GM19438 (cell line): Measurements from ENCODE around the gene DIABLO.
A peak's percentile ranks its signal among the peaks of the same experiment; 100 is the strongest.
"Not testable (repeated sequence)": the region's sequence is repeated elsewhere in the genome, so short reads cannot be mapped to it uniquely, and the experiment has no call there.

Source experiments
- ATAC-seq: cut with Tn5 transposase; IDR thresholded peaks from one replicate; pipeline ENCODE4 v1.9.1; 2021; ENCODE audit warnings: low read depth; ENCODE audit not compliant: unreplicated experiment

The DIABLO gene

DNA sequence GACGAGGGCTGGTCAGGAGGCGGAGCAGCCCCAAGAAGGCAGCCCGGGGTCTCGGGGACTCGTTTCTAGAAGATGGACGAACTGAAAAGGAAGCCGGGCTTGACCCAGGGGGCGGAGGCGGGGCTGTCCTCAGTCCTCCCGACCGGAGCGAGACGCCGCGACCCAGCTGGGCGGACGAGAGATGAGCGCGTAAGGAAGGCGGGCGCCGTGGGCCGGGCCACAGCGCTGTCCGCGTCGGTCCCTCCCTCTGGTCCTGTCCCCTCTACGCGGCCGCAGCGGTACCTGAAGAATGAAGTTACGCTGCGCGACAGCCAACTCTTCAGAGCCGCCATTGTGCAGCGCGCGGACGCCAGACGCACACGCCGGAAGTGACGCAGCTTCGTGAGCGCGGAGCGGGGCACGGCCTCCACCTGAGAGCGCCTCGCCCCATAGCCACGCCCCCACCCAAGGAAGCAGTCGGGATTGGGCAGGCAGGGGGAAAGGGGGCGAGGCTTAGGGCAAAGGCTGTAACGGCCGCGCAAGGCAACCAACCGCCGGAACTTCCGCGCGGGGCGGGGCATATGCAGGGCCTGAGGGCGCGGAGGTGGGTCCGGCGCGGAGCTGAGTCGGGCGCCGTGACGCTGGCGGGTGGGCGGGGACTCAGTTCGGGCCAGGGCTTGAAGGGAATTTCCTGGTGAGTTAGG lies at the start of gene DIABLO:
Gene DIABLO (minus strand): TSS at position 370 of the 683 bp plus-strand sequence. CDS start 38 bp downstream, at position 332.
- peak; percentile 90 for ATAC-seq

DNA sequence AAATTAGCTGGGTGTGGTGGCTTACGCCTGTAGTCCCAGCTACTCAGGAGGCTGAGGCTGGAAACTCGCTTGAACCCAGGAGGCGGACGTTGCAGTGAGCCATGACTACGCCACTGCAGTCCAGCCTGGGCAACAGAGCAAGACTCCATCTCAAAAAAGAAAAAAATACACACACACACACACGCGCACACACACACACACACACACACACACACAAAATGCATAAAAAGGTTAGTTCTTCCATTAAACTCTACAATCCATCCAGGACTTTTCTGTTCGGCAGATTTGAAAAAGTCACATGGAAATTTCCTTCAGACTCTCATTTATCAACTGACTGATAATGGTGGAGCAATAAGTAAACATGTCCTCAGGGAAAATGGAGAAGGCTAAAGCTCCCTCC lies 49.6 kb upstream of the DIABLO start:
- no peak for ATAC-seq

DNA sequence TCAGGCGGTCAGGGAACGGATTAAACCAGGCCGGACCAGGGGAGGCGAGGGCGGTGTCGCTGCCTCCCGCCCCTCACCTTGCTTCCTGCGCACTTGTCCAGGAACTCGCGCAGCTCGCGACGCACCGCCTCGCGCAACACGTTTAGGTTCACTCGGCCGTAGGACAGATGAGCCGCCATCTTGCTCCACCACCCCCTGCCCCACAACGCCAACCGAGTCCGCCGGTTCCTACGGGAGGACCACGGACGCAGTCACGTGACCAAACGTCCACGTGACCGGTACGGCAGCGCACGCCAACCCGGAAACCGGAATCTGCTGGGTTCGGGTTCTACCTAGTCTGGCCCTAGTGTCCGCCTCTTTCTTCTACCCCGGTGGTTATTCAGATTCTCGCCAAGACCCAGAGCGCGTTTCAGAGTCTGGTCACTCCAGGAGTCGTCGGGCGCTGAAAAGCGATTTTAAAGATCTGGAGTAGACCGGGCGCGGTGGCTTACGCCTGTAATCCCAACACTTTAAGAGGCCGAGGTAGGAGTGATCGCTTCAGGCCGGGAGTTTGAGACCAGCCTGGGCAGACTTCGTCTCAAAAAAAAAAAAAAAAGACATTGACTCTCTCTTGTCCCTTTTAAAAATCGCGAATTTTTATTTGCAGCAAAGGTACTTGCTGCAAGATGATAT lies 40.5 kb upstream of the DIABLO start, which contains the start of gene VPS33A:
Gene VPS33A (minus strand): TSS at position 265 of the 672 bp plus-strand sequence. CDS start 86 bp downstream, at position 179.
- ATAC-seq = peak; percentile 81

DNA sequence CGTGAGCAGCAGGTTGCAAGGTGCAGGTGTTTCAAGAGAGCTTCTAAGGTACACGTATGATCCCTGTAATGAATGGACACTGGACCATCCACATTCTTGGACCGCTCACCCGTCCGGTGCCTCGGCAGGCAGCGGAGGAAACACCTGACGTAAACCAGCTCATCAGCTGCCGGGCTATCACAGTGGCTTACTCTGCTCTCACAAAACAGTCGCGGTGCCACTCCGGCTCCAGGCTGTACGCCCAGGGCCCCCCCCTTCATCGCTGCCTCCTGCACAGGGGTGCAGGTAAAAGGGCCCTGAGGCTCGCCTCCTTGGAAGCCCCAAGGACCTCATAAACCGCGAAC lies 40.0 kb upstream of the DIABLO start:
- ATAC-seq = peak; percentile 27

DNA sequence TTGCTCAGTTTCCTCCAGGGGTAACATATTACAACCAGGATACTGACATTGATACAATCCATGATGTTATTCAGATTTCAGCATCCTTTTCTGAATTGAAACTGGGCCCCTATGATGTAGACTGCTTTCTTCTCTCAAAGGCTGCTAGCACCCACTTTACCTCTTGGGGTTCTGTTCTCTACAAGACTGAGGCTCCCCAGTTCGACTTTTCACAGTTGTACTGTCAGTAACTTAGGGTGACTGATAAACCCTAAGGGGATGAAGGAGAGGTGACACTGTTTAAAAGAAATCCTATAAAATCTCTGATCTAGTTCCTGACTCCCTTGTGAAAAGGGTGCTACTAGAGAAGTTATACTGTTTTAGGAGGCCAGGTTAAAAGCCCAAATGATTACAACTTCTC lies 39.6 kb upstream of the DIABLO start:
- no peak for ATAC-seq

DNA sequence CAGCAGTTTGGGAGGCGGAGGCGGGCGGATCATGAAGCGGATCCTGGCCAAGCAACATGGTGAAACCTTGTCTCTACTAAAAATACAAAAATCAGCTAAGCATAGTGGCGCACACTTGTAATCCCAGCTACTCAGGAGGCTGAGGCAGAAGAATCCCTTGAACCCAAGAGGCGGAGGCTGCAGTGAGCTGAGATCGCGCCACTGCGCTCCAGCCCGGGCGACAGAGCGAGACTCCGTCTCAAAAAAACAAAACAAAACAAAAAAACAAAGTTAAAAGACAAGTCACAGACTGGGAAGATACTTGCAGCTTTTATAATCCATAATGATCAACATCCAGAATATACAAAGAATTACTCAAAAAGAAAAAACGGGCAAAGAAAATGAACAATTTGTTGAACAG lies 34.9 kb upstream of the DIABLO start:
- ATAC-seq = not testable (repeated sequence)

DNA sequence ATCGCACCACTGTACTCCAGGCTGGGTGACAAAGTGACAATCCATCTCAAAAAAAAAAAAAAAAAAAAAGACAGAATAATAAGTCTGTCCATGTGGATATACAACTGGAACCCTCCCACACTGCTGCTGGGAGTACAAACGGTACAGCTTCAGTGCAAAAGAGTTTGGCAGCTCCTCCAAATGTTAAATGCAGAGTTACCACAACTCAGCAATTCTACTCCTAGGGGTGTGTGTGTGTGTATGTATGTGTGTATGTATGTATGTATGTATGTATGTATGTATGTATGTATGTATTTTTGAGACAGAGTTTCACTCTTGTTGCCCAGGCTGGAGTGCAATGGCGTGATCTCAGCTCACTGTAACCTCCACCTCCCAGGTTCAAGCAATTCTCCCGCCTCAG lies 33.1 kb upstream of the DIABLO start:
- ATAC-seq = not testable (repeated sequence)

DNA sequence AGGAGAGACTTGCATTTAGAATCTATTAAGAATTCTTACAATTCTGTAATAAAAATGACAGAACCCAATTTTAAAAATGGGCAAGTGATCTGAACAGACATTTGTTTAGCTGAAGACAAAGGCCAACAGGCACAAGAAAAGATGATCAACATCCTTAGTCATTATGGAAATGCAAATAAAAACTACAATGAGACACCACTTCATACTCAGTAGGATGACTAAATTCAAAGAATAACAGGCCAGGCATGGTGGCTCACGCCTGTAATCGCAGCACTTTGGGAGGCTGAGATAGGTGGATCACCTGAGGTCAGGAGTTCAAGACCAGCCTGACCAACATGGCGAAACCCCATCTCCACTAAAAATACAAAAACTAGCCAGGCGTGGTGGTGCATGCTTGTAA lies 32.6 kb upstream of the DIABLO start:
- not testable (repeated sequence) for ATAC-seq

DNA sequence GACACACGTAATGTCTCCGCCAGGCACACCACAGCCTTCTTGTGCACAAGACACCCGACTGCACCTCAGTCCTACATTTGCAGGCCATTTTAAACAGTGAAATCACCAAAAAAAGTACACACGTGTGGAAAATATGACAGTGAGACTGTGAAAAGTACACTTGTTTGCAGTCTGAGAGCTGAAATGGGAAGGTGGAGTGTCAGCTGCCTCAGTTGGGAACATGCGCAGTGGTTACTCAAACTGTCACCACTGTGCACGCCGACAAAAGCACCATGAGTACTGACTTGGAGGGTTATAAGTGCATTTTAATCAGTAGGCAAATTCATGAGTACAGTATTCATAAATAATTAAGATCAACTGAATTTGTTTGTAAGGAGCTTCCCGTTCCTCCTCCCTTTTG lies 24.7 kb upstream of the DIABLO start:
- no peak for ATAC-seq

DNA sequence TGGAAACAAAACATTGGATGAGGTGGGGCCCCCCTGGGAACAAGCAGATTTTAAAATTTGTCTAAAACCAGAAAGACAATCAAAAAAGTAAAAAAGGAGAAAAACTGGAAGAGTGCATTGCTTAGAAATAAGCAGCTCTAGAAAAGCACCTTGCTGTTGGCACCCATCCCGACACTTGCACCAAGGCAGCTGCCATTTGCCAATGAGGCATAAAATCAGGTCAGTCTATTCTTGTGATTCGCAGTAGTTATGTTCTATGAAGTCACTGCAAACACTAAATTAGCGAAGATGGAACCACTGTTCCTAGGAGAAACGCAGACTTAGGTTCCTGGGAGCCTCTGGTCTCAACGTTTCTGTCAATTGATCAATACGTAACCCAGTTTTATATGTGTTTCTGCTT lies 24.2 kb upstream of the DIABLO start:
- ATAC-seq = no peak

DNA sequence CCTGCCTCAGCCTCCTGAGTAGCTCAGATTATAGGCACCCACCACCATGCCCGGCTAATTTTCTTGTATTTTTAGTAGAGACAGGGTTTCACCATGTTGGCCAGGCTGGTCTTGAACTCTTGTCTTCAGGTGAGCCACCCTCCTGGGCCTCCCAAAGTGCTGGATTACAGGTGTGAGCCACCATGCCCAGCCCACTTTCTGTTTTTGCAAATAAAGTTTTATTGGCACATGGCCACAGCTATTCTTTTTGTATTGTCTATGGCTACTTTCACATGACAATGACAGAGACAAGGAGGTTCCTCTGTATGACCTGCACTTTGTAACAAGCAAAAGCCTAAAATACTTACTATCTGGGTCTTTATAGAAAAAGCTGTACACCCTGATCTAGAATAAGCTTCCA lies 19.7 kb upstream of the DIABLO start:
- ATAC-seq = no peak

DNA sequence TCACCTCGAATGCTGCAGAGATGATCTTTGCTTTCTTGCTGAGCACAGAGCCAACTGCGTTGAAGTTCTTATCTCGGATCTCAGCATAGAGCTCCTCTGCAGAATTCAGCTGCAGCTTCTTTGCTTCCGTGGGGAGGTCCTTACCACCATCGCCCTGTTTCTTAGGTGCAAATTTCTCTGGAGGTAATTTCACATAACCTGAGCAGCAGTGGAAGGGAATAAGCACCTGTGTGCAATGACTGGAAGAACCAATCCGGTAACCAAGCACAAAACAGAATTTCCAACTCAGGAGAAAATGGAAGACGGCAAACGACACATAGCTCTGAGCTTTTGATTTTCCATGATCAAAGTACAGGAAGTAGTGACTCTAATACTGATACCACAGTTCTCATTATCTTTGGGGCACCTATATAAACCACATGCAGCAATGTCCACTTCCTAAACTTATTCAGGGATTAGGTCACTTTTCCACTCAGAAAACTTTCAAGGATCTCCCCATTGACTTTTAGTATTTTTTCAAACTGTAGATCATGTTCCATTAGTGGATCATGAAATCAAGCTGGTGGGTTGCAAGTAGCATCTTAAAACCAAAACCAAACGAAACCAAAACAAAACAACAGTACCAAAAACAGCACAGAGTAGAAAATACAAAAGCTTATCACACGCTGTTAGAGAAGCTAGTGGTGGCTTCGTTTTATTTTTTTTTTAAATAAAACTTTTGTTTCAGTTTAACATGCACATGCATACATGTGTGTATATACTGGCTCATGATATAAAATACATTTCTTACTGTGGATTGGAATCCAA lies 18.9 kb upstream of the DIABLO start:
- no peak for ATAC-seq

DNA sequence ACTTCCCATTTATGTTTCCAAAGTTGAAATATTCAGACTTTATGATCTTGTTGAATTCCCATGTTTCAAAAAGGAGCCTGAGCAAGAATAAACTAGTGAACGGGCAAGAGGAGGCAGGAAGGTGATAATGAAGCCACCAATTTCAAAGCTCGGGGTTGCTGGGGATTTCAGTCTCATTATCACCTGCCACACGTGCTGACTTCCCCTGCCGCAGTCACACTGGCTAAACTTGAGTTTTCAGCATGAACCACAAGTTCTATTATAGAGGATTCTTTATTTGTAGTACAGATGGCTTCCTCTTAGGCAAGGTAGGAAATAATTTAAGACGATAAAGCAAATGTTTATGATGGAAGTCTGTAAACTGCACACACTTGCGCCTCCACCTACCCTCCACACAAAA lies 18.1 kb upstream of the DIABLO start:
- no peak for ATAC-seq

DNA sequence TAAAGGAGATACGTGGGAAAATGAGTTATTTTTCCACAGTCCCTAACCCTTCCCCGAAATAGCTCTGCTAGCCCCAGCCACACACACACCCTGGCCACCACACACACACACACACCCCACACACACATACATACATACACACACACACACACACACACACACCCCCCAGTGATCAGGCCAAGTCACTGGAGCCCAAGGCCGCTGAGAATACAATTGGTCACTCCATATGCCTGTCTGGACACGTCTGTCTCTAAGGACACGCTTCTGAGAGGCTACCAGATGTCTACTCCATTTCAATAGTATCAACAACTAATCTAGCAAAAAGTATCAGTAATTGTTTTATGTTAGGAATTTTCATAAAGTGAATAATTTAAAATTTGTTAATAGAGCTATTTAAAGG lies 13.0 kb upstream of the DIABLO start:
- ATAC-seq = no peak

DNA sequence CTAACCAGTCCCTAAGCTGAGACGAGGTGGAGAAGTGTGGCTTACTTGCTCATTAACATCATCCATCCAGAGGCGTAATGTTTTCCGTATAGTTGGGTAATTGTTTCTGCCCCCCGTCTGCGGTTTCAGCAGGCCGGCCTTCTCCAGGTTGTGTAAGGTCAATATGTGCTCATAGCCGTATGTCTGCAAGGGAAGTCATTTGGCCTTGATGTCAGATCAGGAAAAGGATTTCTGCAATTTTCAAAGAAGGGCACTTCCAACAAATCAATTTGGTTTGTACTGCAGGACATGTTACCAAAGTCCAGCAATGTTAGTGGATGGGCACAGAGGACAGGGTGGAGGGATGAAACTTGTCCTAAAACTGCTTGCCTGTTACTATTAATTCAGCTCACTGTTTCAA lies 9.9 kb upstream of the DIABLO start:
- no peak for ATAC-seq

DNA sequence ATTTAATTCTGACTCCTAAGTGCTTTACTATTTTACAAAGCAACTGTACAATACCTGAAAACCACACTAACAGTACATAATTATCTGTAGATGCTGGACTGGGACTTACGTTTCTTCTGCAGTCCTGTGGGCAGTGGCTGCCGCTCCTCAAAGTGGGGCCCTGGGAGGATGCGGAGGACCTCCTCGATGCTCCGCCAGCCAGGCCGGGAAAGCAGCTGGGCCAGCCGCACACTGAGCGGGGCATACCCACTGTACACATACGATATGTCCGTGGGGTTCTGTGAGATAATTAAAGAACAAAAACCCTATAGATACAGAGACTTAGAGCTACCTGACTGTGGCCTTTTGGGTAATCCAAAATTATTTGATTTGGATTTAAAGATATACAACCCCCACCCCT lies 6.8 kb upstream of the DIABLO start:
- no peak for ATAC-seq

DNA sequence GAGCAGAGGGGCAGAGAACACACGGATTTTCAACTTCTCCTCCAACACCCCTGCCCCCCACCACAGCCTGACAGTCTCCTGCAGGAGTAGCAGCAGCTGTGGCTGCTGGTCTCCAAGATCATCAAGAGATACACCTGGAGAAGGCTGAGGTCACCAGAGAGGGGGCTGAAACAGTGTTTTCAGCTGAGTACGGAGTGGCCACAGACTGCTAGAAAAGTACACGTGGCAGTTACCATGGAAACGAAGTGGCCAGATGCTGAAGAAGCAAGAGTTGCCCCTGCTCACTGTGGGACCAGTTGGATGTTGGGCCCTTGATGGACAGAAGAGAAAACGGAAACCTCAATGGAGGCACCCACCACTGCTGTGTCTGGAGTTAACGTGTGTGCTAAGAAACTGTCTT lies 4.9 kb upstream of the DIABLO start:
- ATAC-seq = no peak

DNA sequence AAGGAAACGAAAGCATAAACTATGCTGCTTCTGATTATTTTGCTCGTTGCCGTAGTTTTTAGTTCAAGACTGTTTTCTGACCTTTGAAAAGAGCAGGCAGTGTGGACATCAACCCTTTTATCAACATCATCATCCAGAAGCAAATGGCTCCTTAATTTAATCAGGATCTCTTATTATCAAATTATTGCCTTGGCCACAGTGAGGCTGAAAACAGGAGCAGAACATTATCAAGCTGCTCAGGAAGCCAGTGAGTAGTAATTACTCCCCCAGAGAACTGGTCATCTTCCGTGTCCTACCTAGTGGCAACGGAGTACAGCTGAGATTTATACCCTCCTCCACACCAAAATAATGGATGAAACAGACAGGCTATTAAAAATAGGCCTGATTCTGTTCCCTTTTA lies 2.2 kb upstream of the DIABLO start:
- ATAC-seq = no peak

DNA sequence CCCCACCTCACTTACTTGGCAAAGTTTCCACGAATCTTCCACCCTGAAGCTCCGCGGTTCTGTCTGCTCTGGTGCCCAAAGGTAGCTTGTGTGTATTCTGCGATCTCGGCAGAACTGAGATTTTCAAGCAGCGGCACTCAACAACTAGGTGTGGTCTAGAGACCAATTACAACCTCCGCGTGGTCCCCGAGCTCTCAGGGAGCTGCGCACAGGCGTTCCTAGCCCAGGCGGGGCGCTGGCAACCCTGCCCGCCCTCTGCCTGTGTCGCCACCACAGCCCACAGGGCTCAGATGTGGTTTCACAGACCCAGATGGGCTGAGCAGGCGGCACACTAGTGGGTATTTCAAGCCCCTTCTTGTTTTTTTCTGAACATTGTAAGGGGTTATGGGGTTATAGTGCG lies 1.5 kb upstream of the DIABLO start:
- ATAC-seq = no peak

DNA sequence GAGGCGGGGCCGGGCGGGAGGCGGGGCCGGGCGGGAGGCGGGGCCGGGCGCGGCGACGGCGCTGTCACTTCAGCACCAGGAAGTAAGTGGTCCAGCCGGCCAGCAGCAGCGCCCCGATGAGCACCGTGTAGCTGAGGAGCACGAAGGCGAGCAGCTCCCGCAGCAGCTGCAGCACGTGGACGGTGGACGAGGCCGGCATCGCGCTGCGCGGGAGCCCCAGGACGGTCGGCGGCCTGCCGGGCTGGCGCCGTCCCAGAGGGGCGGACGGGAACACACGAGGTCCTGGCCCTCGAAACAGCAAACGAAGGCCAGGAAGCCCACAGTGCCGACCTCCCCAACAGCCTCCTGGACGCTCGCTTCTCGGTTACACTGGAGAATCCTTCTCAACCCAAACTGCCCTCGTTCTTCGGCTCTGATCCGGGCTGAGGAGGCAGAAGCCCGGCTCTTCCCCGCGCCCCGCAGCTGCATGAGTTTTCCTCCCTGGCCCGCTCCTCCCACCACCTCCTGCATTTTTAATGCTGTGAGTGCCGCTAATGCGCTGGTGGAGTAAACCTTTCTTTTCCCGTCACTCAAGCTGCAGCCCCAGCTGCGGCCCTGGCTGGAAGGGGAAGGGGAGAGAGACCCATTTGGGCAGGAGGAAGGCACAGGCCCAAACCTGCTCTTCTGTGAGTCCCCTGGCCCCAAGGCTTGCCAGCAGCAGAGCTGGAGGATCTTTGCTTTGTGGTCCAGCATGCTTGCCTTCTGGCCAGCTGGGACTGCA lies 694 bp upstream of the DIABLO start:
- no peak for ATAC-seq

DNA sequence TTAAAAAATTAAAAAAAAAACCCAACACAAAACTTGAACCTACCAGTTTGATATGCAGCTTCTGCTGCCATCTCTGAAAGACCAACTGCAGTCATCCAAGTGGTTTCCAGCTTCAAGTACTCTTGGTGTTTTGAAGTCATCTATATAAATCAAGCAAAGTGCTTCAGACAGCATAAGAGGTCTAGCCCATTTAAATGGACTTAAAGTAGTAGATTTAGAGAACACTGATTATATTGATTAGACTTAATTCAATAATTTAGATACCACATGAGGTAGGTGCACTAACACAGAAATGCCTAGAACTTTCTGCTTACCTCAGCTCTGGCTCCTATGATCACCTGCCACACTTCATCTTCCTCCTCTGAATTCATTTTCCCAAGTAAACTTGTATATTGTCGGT lies 9.4 kb downstream of the DIABLO start:
- ATAC-seq = no peak
